Caco-2 (cell line): ENCODE results near the gene SYCP2. TPM values are rescaled to one million over a fixed set of nuclear protein-coding genes. Genes with fewer than 3 reads are reported as not detected.

ENCODE experiments used
- BruUV-seq: library from RNA; stranded (reverse); fragments of 400-500 nt; replicated peaks from 2 replicates; lab custom pipeline; 2021; lab: Mats Ljungman, UMichigan
- CTCF ChIA-PET: fragments of 300-600 bp; sonication (Branson Sonifier 250); formaldehyde crosslinking; loops from one replicate; lab custom pipeline; 2022; ENCODE audit warnings: antibody characterized with exemption; lab: Charles Lee
- POLR2A ChIA-PET: fragments of 300-600 bp; sonication (Branson Sonifier 250); formaldehyde crosslinking; loops from one replicate; lab custom pipeline; 2022; ENCODE audit warnings: antibody characterized with exemption; lab: Charles Lee
- DNase-seq, 2 experiments: peaks; one replicate each; pipeline versions ENCODE4 v3.0.0 to v3.0.0-alpha.2; 2020 to 2022
- H3K27me3 ChIP-seq: replicated peaks from 2 replicates; pipeline ENCODE4 v1.6.0; 2011; ENCODE audit warnings: low read length; ENCODE audit not compliant: control insufficient read depth, insufficient read depth
- H3K36me3 ChIP-seq: 2 replicates; pipeline ENCODE4 v1.5.1; 2011; ENCODE audit warnings: low read length; ENCODE audit not compliant: control insufficient read depth, insufficient read depth
- H3K4me1 ChIP-seq: fragments of 250-450 bp; sonication (Bioruptor Pico); 2 replicates; pipeline ENCODE4 v1.5.1; 2020; ENCODE audit warnings: mild to moderate bottlenecking
- H3K4me3 ChIP-seq: 2 replicates; pipeline ENCODE4 v1.5.1; 2011; ENCODE audit warnings: low read depth, mild to moderate bottlenecking, control low read depth, low read length
- H3K9me3 ChIP-seq: fragments of 250-450 bp; sonication (Bioruptor Pico); 2 replicates; pipeline ENCODE4 v1.5.1; 2020; ENCODE audit warnings: mild to moderate bottlenecking, moderate library complexity
- H3K27ac Mint-ChIP-seq: one replicate; pipeline ENCODE4 v1.8.0; 2022; ENCODE audit warnings: mixed read lengths; ENCODE audit not compliant: unreplicated experiment
- H3K27me3 Mint-ChIP-seq: one replicate; pipeline ENCODE4 v1.8.0; 2022; ENCODE audit warnings: mixed read lengths; ENCODE audit not compliant: insufficient read depth, unreplicated experiment
- H3K36me3 Mint-ChIP-seq: one replicate; pipeline ENCODE4 v1.8.0; 2022; ENCODE audit warnings: mild to moderate bottlenecking, mixed read lengths; ENCODE audit not compliant: insufficient read depth, unreplicated experiment
- H3K4me1 Mint-ChIP-seq: one replicate; pipeline ENCODE4 v1.8.0; 2022; ENCODE audit warnings: low read depth, mixed read lengths; ENCODE audit not compliant: unreplicated experiment
- H3K4me3 Mint-ChIP-seq: one replicate; pipeline ENCODE4 v1.8.0; 2022; ENCODE audit warnings: mild to moderate bottlenecking, moderate library complexity, mixed read lengths; ENCODE audit not compliant: unreplicated experiment
- H3K9me3 Mint-ChIP-seq: one replicate; pipeline ENCODE4 v1.8.0; 2022; ENCODE audit warnings: mixed read lengths; ENCODE audit not compliant: unreplicated experiment
- intact Hi-C: fragments of 100-400 bp; cut with micrococcal nuclease; formaldehyde crosslinking; loops from one replicate; pipeline ENCODE4 v1.10.0; 2022; ENCODE audit not compliant: unreplicated experiment
- total RNA-seq: library from RNA; stranded (reverse); gene quantifications from 2 replicates; pipeline ENCODE4 v1.2.3, GENCODE V29; 2022
- TF ChIP-seq, protein P1 (sequence below), 2 experiments: fragments of 200-600 bp in 1 of 2; IDR thresholded peaks; 1 replicate in 1 of 2; 2 replicates in 1 of 2; pipeline versions ENCODE4 v1.5.1 to v1.8.0; 2011 to 2022; ENCODE audit warnings: antibody characterized with exemption in 1 of 2, control low read depth in 1 of 2, inconsistent platforms in 1 of 2, low read depth in 1 of 2, low read length in 1 of 2, mild to moderate bottlenecking in 1 of 2, moderate library complexity in 1 of 2; ENCODE audit not compliant: insufficient read depth in 1 of 2, severe bottlenecking in 1 of 2, unreplicated experiment in 1 of 2

The SYCP2 gene
- total RNA-seq, 1 experiment from 2014 or later: 68.7 TPM

DNA sequence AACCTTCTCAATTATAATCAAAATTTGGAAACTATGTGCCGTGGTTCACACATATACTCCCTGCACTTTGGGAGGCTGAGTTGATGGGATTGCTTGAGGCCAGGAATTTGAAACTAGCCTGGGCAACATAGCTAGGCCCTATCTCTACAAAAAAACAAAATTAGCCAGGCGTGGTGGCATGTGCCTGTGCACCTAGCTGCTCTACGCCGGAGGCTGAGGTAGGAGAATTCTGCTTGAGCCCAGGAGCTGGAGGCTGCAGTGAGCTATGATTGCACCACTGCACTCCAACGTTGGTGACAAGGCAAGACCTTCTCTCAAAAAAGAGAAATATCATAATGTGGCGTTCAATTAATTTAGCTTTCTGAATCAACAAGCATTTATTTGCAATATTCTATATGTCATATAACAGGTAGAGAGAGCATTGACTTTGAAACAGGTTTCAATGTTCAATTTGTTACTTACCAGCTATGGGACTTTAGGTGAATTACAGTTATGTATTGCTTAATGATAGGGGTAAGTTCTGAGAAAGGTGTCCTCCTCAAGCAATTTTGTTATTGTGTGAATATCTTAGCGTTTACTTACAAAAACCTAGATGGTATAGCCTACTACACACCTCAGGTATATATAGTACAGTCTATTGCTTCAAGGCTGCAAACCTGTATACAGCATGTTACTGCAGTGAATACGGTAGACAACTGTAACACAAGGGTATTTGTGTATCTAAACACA, 2.2 kb upstream of the SYCP2 start:
- no peaks in the 10 kb centered on the region for H3K27me3 Mint-ChIP-seq

DNA sequence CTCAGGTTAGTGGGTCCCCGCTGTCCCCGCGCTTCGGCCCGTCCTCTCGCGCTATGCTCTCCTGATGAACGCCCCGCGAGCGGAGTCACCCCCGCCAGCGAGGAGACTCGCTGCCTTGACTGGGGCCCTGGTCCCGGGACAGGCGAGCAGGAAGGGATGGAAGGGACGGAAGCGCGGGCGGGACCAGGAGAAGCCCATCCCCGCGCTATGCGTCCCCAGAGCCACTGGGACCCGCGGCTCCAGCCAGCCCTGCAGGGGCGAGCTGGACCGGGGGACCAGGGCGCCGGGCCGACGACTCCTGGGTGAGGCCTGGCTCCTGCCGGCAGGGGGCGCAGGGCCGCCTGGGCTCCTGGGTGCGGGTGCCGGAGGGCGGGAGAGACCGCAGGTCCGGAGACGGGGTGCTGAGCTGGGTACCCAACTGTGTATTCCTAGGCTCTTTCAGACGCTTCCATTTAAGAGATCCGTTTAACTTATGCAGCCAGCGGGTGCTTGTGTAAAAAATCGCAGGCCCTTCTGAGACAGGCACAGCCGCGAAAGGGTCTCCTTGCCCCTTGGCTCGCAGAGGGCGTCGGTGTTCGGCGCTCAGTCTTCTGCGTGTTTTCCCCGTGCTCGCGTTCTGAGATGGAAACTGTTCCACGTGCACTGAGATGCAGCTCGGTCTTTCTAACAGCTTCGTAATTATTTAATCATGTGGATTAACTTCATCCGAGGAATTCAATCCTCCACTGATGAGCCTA, 580 bp upstream of the SYCP2 start:
- DNase-seq: peak; percentile 94 to 99
- H3K4me3 ChIP-seq: peak overlapping the region; percentile 73
- TF ChIP-seq, protein P1, sequence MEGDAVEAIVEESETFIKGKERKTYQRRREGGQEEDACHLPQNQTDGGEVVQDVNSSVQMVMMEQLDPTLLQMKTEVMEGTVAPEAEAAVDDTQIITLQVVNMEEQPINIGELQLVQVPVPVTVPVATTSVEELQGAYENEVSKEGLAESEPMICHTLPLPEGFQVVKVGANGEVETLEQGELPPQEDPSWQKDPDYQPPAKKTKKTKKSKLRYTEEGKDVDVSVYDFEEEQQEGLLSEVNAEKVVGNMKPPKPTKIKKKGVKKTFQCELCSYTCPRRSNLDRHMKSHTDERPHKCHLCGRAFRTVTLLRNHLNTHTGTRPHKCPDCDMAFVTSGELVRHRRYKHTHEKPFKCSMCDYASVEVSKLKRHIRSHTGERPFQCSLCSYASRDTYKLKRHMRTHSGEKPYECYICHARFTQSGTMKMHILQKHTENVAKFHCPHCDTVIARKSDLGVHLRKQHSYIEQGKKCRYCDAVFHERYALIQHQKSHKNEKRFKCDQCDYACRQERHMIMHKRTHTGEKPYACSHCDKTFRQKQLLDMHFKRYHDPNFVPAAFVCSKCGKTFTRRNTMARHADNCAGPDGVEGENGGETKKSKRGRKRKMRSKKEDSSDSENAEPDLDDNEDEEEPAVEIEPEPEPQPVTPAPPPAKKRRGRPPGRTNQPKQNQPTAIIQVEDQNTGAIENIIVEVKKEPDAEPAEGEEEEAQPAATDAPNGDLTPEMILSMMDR (IDR thresholded peaks at IDR 0.05; ENCODE audit: insufficient read depth in 1 of 2, low read depth in 1 of 2, low read length in 1 of 2, severe bottlenecking in 1 of 2, unreplicated experiment in 1 of 2): peak; percentile 98 to 100
- intact Hi-C loops: no loop called here
- peaks cover 21% of the 10 kb centered on the region for H3K4me1 ChIP-seq
- H3K27ac Mint-ChIP-seq: peak overlapping the region; percentile 59
- H3K36me3 ChIP-seq: no peaks in the 10 kb centered on the region
- no peaks in the 10 kb centered on the region for H3K27me3 Mint-ChIP-seq
- no peaks in the 10 kb centered on the region for H3K27me3 ChIP-seq
- BruUV-seq: no TSS peak
- no peaks in the 10 kb centered on the region for H3K9me3 ChIP-seq
- POLR2A ChIA-PET: interaction anchor here (1.0 kb wide), 1 partner anchor 21 kb away, joined by 5 read pairs; no protein-coding TSS in a partner anchor
- peaks cover 30% of the 10 kb centered on the region for H3K4me1 Mint-ChIP-seq
- peaks cover 30% of the 10 kb centered on the region for H3K36me3 Mint-ChIP-seq
- H3K4me3 Mint-ChIP-seq: peak overlapping the region; percentile 84
- H3K9me3 Mint-ChIP-seq: no peaks in the 10 kb centered on the region
- CTCF ChIA-PET: interaction anchor here (0.6 to 2.6 kb wide), 21 partner anchors 8 to 123 kb away, joined by 3 to 26 read pairs (median 4); partner anchors contain the start of gene CDH26

More for the DNA sequence above, 2.2 kb upstream of the SYCP2 start:
- Histone ChIP-seq H3K4me3 (no peak overlapping the region), H3K4me1 (peaks cover 19% of the 10 kb centered on the region), H3K36me3 (no peaks in the 10 kb centered on the region), H3K9me3 (no peaks in the 10 kb centered on the region), H3K27me3 (no peaks in the 10 kb centered on the region)
- Mint-ChIP-seq H3K9me3 (no peaks in the 10 kb centered on the region), H3K4me3 (peak overlapping the region; percentile 84), H3K27ac (no peak overlapping the region), H3K4me1 (peaks cover 28% of the 10 kb centered on the region), H3K36me3 (peaks cover 39% of the 10 kb centered on the region)
- TF ChIP-seq, protein P1 (IDR thresholded peaks at IDR 0.05; ENCODE audit: insufficient read depth in 1 of 2, low read depth in 1 of 2, low read length in 1 of 2, severe bottlenecking in 1 of 2, unreplicated experiment in 1 of 2): no peak
- POLR2A ChIA-PET: no interaction called here
- intact Hi-C loops: no loop called here
- BruUV-seq: no TSS peak
- CTCF ChIA-PET: interaction anchor here (2.6 kb wide), 1 partner anchor 20 kb away, joined by 26 read pairs; no protein-coding TSS in a partner anchor
- no peak for DNase-seq

DNA sequence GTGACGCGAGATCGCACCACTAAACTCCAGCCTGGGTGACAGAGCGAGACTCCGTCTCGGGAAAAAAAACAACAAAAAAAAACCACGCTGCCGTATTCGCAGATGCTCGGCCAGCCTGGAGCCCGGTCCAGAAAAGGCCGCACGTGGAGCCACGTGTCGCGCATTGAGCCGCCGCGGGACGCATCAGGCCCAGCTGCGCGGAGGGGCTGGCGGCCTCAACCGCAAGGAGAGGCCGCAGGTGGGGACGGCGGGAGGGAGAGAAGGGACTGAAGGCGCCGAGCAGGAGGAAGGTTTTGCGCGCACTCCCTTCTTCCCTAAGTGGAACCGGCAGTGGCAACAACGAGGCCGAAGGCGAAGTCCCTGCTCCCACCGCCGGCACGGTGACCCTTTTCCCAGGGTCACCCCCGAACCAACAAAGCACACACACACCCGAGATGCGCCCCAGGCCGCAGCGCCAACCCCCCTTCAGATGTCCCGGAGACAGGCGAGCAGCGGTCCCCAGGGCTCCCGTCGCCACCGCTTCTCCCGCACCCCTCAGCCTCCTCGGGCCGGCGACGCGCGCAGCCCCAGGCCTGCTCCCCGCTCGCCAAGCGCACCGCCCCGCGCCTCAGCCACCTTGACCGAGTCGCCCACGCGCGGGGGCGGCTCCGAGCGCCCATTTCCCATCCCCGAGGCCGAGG, 681 bp downstream of the SYCP2 start:
- H3K27ac Mint-ChIP-seq: peak overlapping the region; percentile 59
- H3K4me3 Mint-ChIP-seq: peak overlapping the region; percentile 84
- intact Hi-C loops: no loop called here
- H3K36me3 Mint-ChIP-seq: peaks cover 22% of the 10 kb centered on the region
- no peaks in the 10 kb centered on the region for H3K9me3 ChIP-seq
- H3K4me1 Mint-ChIP-seq: peaks cover 25% of the 10 kb centered on the region
- H3K27me3 Mint-ChIP-seq: no peaks in the 10 kb centered on the region
- H3K9me3 Mint-ChIP-seq: no peaks in the 10 kb centered on the region
- POLR2A ChIA-PET: interaction anchor here (1.2 kb wide), 1 partner anchor 12 kb away, joined by 4 read pairs; no protein-coding TSS in a partner anchor
- H3K4me3 ChIP-seq: peak overlapping the region; percentile 73
- H3K36me3 ChIP-seq: no peaks in the 10 kb centered on the region
- CTCF ChIA-PET: interaction anchor here (1.8 to 2.6 kb wide), 3 partner anchors 22 to 68 kb away, joined by 8 to 26 read pairs (median 16); partner anchors contain the start of gene CDH26
- TF ChIP-seq, protein P1 (IDR thresholded peaks at IDR 0.05; ENCODE audit: insufficient read depth in 1 of 2, low read depth in 1 of 2, low read length in 1 of 2, severe bottlenecking in 1 of 2, unreplicated experiment in 1 of 2): no peak
- no peak for DNase-seq
- no peaks in the 10 kb centered on the region for H3K27me3 ChIP-seq
- BruUV-seq: no TSS peak
- H3K4me1 ChIP-seq: peaks cover 18% of the 10 kb centered on the region; the same call in 1 of the 2 replicates
